ENCODE data around the gene NPEPL1. TPM values are rescaled to one million over a fixed set of nuclear protein-coding genes. Genes with fewer than 3 reads are reported as not detected.

Gene NPEPL1
- polyA plus RNA-seq, 1 donor (not counting 4 experiments of a cell fraction or from before 2014, with no cell fraction given) = 4.4 TPM

GRCh38 chr20:58746620-58747019 is 54.0 kb downstream of the NPEPL1 start:
- Histone ChIP-seq H2AFZ (ENCODE audit: control insufficient read depth, low read length) (no peak overlapping the region), H3K27me3 (ENCODE audit: control insufficient read depth, extremely low read depth, insufficient read depth, low read length) (peaks cover 4% of the 10 kb centered on the region), H3K9me3 (ENCODE audit: control insufficient read depth, low read depth, low read length) (no peaks in the 10 kb centered on the region), H3K9me1 (ENCODE audit: control insufficient read depth, extremely low read depth, insufficient read depth, low read length) (no peaks in the 10 kb centered on the region), H3K79me2 (ENCODE audit: control insufficient read depth, insufficient read depth, low read length) (no peaks in the 10 kb centered on the region), H3K36me3 (ENCODE audit: control insufficient read depth in 2 of 2, extremely low read depth in 1 of 2, insufficient read depth in 2 of 2, low read length in 2 of 2) (no peaks in the 10 kb centered on the region), H3K4me1 (ENCODE audit: control insufficient read depth, extremely low read depth, insufficient read depth, low read length) (no peaks in the 10 kb centered on the region), H4K20me1 (ENCODE audit: control insufficient read depth, extremely low read depth, insufficient read depth, low read length) (no peaks in the 10 kb centered on the region), H3K27ac (ENCODE audit: control insufficient read depth, insufficient read depth, low read length) (no peak overlapping the region), H3K4me2 (ENCODE audit: control insufficient read depth, extremely low read depth, insufficient read depth, low read depth, low read length) (no peak overlapping the region), H3K4me3 (ENCODE audit: control insufficient read depth in 2 of 3, extremely low read depth in 1 of 3, insufficient read depth in 2 of 3, low read depth in 1 of 3, low read length in 3 of 3) (no peak overlapping the region), H3K9ac (ENCODE audit: control insufficient read depth, extremely low read depth, insufficient read depth, low read length) (no peak overlapping the region)
- DNase-seq (ENCODE audit: low read depth, low spot score) (no peak), FAIRE-seq (no peak)
- dilution Hi-C loops (cut with MboI; ENCODE audit: extremely low pct_ligation_motif_present, low sequenced_read_pairs) = no loop called here
- TF ChIP-seq CTCF (optimal IDR thresholded peaks at IDR 0.05 in 1 of 3, IDR thresholded peaks at IDR 0.05 in 1 of 3, conservative IDR thresholded peaks at IDR 0.05 in 1 of 3; ENCODE audit: extremely low read depth in 1 of 3, insufficient read depth in 2 of 3, low read length in 3 of 3) (no peak), EZH2 (IDR thresholded peaks at IDR 0.05; ENCODE audit: low read length) (no peak)

- H3K27me3 ChIP-seq (ENCODE audit: control insufficient read depth, extremely low read depth, insufficient read depth, low read length) = peaks cover 4% of the 10 kb centered on the region
- no peak overlapping the region for H3K9ac ChIP-seq (ENCODE audit: control insufficient read depth, extremely low read depth, insufficient read depth, low read length)
- H3K79me2 ChIP-seq (ENCODE audit: control insufficient read depth, insufficient read depth, low read length) = no peaks in the 10 kb centered on the region
- H2AFZ ChIP-seq (ENCODE audit: control insufficient read depth, low read length) = no peak overlapping the region
- no peaks in the 10 kb centered on the region for H3K9me1 ChIP-seq (ENCODE audit: control insufficient read depth, extremely low read depth, insufficient read depth, low read length)
- TF ChIP-seq EZH2 (IDR thresholded peaks at IDR 0.05; ENCODE audit: low read length) (no peak), CTCF (optimal IDR thresholded peaks at IDR 0.05 in 1 of 3, IDR thresholded peaks at IDR 0.05 in 1 of 3, conservative IDR thresholded peaks at IDR 0.05 in 1 of 3; ENCODE audit: extremely low read depth in 1 of 3, insufficient read depth in 2 of 3, low read length in 3 of 3) (no peak)
- FAIRE-seq = no peak
- H3K9me3 ChIP-seq (ENCODE audit: control insufficient read depth, low read depth, low read length) = no peaks in the 10 kb centered on the region
- no peak for DNase-seq (ENCODE audit: low read depth, low spot score)
- no peak overlapping the region for H3K4me3 ChIP-seq (ENCODE audit: control insufficient read depth in 2 of 3, extremely low read depth in 1 of 3, insufficient read depth in 2 of 3, low read depth in 1 of 3, low read length in 3 of 3)
- H3K4me1 ChIP-seq (ENCODE audit: control insufficient read depth, extremely low read depth, insufficient read depth, low read length) = no peaks in the 10 kb centered on the region
- no peak overlapping the region for H3K27ac ChIP-seq (ENCODE audit: control insufficient read depth, insufficient read depth, low read length)
- no peak overlapping the region for H3K4me2 ChIP-seq (ENCODE audit: control insufficient read depth, extremely low read depth, insufficient read depth, low read depth, low read length)
- no peaks in the 10 kb centered on the region for H3K36me3 ChIP-seq (ENCODE audit: control insufficient read depth in 2 of 2, extremely low read depth in 1 of 2, insufficient read depth in 2 of 2, low read length in 2 of 2)
- H4K20me1 ChIP-seq (ENCODE audit: control insufficient read depth, extremely low read depth, insufficient read depth, low read length) = no peaks in the 10 kb centered on the region
- dilution Hi-C loops (cut with MboI; ENCODE audit: extremely low pct_ligation_motif_present, low sequenced_read_pairs) = no loop called here
Observed at GRCh38 chr20:58747211-58747610, 54.6 kb downstream of the NPEPL1 start.
